ENCODE data around the gene UNC5A. TPM values are rescaled to one million over a fixed set of nuclear protein-coding genes. Genes with fewer than 3 reads are reported as not detected.

Gene UNC5A
- total RNA-seq, 1 experiment from 2014 or later, result 10.1 TPM

GRCh38 chr5:176771102-176771845 is 39.1 kb upstream of the UNC5A start:
- H3K4me1 ChIP-seq (ENCODE audit: control insufficient read depth in 1 of 2, insufficient read depth in 2 of 2, low read length in 2 of 2), result no peaks in the 10 kb centered on the region
- no TSS peak for BruUV-seq (replicated peaks)
- H3K36me3 ChIP-seq (ENCODE audit: control insufficient read depth in 1 of 2, insufficient read depth in 2 of 2, low read length in 2 of 2), result no peaks in the 10 kb centered on the region
- no peaks in the 10 kb centered on the region for H3K9me3 ChIP-seq (ENCODE audit: control insufficient read depth in 1 of 2, insufficient read depth in 1 of 2, low read depth in 1 of 2, low read length in 2 of 2)
- H4K20me1 ChIP-seq (ENCODE audit: insufficient read depth), result no peaks in the 10 kb centered on the region
- H3K27me3 ChIP-seq (ENCODE audit: insufficient read depth, low read length), result no peaks in the 10 kb centered on the region; the same call in 1 of the 2 replicates
- intact Hi-C loops (cut with micrococcal nuclease), result no loop called here
- DNase-seq (ENCODE audit: low read depth, low spot score) (no peak), ATAC-seq (no peak)
- TF ChIP-seq MAX (IDR thresholded peaks at IDR 0.05), result no peak
- TF ChIP-seq ZFX (IDR thresholded peaks at IDR 0.05), result no peak
- no peak for TF ChIP-seq FOSL1 (IDR thresholded peaks at IDR 0.05; ENCODE audit: low read depth)
- TF ChIP-seq, protein P1, sequence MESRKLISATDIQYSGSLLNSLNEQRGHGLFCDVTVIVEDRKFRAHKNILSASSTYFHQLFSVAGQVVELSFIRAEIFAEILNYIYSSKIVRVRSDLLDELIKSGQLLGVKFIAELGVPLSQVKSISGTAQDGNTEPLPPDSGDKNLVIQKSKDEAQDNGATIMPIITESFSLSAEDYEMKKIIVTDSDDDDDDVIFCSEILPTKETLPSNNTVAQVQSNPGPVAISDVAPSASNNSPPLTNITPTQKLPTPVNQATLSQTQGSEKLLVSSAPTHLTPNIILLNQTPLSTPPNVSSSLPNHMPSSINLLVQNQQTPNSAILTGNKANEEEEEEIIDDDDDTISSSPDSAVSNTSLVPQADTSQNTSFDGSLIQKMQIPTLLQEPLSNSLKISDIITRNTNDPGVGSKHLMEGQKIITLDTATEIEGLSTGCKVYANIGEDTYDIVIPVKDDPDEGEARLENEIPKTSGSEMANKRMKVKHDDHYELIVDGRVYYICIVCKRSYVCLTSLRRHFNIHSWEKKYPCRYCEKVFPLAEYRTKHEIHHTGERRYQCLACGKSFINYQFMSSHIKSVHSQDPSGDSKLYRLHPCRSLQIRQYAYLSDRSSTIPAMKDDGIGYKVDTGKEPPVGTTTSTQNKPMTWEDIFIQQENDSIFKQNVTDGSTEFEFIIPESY (IDR thresholded peaks at IDR 0.05; ENCODE audit: extremely low read depth, insufficient replicate concordance, low read length), result no peak
- TF ChIP-seq RAD21 (IDR thresholded peaks at IDR 0.05; ENCODE audit: low read depth), result no peak
- no peak for TF ChIP-seq REST (IDR thresholded peaks at IDR 0.05; ENCODE audit: low read depth)
- no peak for TF ChIP-seq ELF1 (IDR thresholded peaks at IDR 0.05; ENCODE audit: borderline replicate concordance, low read depth)
- TF ChIP-seq EZH2 (IDR thresholded peaks at IDR 0.05), result no peak
- no peak for TF ChIP-seq CEBPB (IDR thresholded peaks at IDR 0.05; ENCODE audit: low read depth)
- no peak for TF ChIP-seq CBX3 (IDR thresholded peaks at IDR 0.05; ENCODE audit: low read depth)
- TF ChIP-seq, protein P2, sequence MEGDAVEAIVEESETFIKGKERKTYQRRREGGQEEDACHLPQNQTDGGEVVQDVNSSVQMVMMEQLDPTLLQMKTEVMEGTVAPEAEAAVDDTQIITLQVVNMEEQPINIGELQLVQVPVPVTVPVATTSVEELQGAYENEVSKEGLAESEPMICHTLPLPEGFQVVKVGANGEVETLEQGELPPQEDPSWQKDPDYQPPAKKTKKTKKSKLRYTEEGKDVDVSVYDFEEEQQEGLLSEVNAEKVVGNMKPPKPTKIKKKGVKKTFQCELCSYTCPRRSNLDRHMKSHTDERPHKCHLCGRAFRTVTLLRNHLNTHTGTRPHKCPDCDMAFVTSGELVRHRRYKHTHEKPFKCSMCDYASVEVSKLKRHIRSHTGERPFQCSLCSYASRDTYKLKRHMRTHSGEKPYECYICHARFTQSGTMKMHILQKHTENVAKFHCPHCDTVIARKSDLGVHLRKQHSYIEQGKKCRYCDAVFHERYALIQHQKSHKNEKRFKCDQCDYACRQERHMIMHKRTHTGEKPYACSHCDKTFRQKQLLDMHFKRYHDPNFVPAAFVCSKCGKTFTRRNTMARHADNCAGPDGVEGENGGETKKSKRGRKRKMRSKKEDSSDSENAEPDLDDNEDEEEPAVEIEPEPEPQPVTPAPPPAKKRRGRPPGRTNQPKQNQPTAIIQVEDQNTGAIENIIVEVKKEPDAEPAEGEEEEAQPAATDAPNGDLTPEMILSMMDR (IDR thresholded peaks at IDR 0.05 in 2 of 3, conservative IDR thresholded peaks at IDR 0.05 in 1 of 3; ENCODE audit: borderline replicate concordance in 1 of 3, insufficient read depth in 1 of 3, low read depth in 2 of 3, low read length in 2 of 3), result no peak
- no peak for TF ChIP-seq SP1 (IDR thresholded peaks at IDR 0.05; ENCODE audit: low read depth)
- TF ChIP-seq POLR2AphosphoS5 (IDR thresholded peaks at IDR 0.05; ENCODE audit: low read depth, low read length), result no peak
- no peak for TF ChIP-seq EGR1 (IDR thresholded peaks at IDR 0.05; ENCODE audit: low read depth)
- no peak for TF ChIP-seq SRF (IDR thresholded peaks at IDR 0.05; ENCODE audit: low read depth)
- no peak for TF ChIP-seq YY1 (IDR thresholded peaks at IDR 0.05; ENCODE audit: extremely low read depth, insufficient replicate concordance, low read depth, low read length)
- no peak for TF ChIP-seq ATF3 (IDR thresholded peaks at IDR 0.05)
- H3K27ac ChIP-seq (ENCODE audit: low read depth, low read length), result no peak overlapping the region
- H3K9ac ChIP-seq (ENCODE audit: low read length), result no peak overlapping the region
- no peak overlapping the region for H3K4me2 ChIP-seq (ENCODE audit: low read length)
- POLR2A ChIA-PET, result interaction anchor here (0.8 kb wide), 1 partner anchor 13 kb away, joined by 3 read pairs; no protein-coding TSS in a partner anchor
- RAD21 ChIA-PET (ENCODE audit: low non-redundant PET in 1 of 2, low total read pairs in 2 of 2, uncharacterized antibody in 2 of 2, unreplicated experiment in 2 of 2), result no interaction called here
- H2AFZ ChIP-seq (ENCODE audit: low read depth, low read length, poor library complexity, severe bottlenecking), result no peak overlapping the region
- no peaks in the 10 kb centered on the region for H3K79me2 ChIP-seq (ENCODE audit: insufficient read depth, low read length)
- no peak overlapping the region for H3K4me3 ChIP-seq (replicated peaks in 1 of 2; ENCODE audit: low read depth in 1 of 2, low read length in 2 of 2)
- no peaks in the 10 kb centered on the region for H3K9me2 ChIP-seq (ENCODE audit: insufficient read depth)
- CTCF ChIA-PET, result no interaction called here
